GM21423 (cell line): ENCODE data around the gene PROK1.
"Not testable (repeated sequence)": the region's sequence is repeated elsewhere in the genome, so short reads cannot be mapped to it uniquely, and the experiment has no call there.

Experiments used
- ATAC-seq: cut with Tn5 transposase; IDR thresholded peaks from one replicate; pipeline ENCODE4 v1.9.1; 2021; ENCODE audit warnings: mild to moderate bottlenecking, moderate library complexity; ENCODE audit not compliant: unreplicated experiment

PROK1 gene

GRCh38 chr1:110433213-110433612, 17.7 kb upstream of the PROK1 start:
- ATAC-seq = no peak

GRCh38 chr1:110433803-110434202, 17.1 kb upstream of the PROK1 start:
- ATAC-seq = no peak

GRCh38 chr1:110434946-110435345, 16.0 kb upstream of the PROK1 start:
- no peak for ATAC-seq

- no peak for ATAC-seq
Measured at GRCh38 chr1:110436635-110437034, 14.3 kb upstream of the PROK1 start.

GRCh38 chr1:110437645-110438299, 13.2 kb upstream of the PROK1 start:
- not testable (repeated sequence) for ATAC-seq

- ATAC-seq = no peak
Measured at GRCh38 chr1:110438893-110439292, 12.1 kb upstream of the PROK1 start.

- ATAC-seq = not testable (repeated sequence)
Measured at GRCh38 chr1:110439873-110440272, 11.1 kb upstream of the PROK1 start.

- no peak for ATAC-seq
Measured at GRCh38 chr1:110440877-110441276, 10.1 kb upstream of the PROK1 start.

- no peak for ATAC-seq
Measured at GRCh38 chr1:110441888-110442287, 9.1 kb upstream of the PROK1 start.

GRCh38 chr1:110443451-110443850, 7.5 kb upstream of the PROK1 start:
- ATAC-seq = no peak

GRCh38 chr1:110444561-110444960, 6.4 kb upstream of the PROK1 start:
- ATAC-seq = no peak

- no peak for ATAC-seq
Measured at GRCh38 chr1:110449661-110450651, 993 bp upstream of the PROK1 start.

GRCh38 chr1:110452330-110452729, 1.4 kb downstream of the PROK1 start:
- ATAC-seq = no peak

- no peak for ATAC-seq
Measured at GRCh38 chr1:110453829-110454228, 2.9 kb downstream of the PROK1 start.

GRCh38 chr1:110454328-110454727, 3.4 kb downstream of the PROK1 start:
- no peak for ATAC-seq

GRCh38 chr1:110455151-110455550, 4.2 kb downstream of the PROK1 start:
- ATAC-seq = no peak

- ATAC-seq = no peak
Measured at GRCh38 chr1:110457206-110457605, 6.3 kb downstream of the PROK1 start.

- peak; percentile 67 for ATAC-seq
Measured at GRCh38 chr1:110460253-110461220, 9.6 kb downstream of the PROK1 start.

GRCh38 chr1:110462093-110462492, 11.1 kb downstream of the PROK1 start:
- no peak for ATAC-seq

GRCh38 chr1:110462964-110463363, 12.0 kb downstream of the PROK1 start:
- no peak for ATAC-seq

GRCh38 chr1:110463725-110464124, 12.8 kb downstream of the PROK1 start:
- no peak for ATAC-seq
